ENCODE measurements around the gene MMP7. TPM values are rescaled to one million over a fixed set of nuclear protein-coding genes. Genes with fewer than 3 reads are reported as not detected.

MMP7 gene
- total RNA-seq, 1 experiment from 2014 or later, result 0.61 TPM

DNA sequence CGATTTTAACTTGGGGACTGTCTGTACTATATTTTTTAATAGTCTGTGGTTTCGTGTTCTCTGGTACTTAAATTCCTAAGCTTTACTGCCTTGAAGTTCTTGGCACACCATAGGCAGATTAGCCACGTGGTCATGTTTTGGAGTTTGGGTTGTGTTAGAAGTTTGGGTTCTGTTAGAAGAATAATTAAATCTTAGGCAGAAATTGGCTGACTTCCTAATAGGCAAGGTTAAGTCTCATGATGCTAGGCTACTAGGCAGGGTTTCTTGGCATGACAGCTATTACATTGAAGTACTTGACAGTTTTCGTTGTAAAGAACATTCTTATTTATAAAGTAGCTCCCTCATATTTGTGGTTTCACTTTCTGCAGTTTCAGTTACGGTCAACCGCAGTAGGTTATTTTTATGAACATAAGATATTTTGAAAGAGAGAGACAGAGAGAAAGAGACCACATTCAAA, 30.0 kb upstream of the MMP7 start:
- ChIA-PET RAD21 (ENCODE audit: low non-redundant PET in 1 of 2, low total read pairs in 2 of 2, uncharacterized antibody in 2 of 2, unreplicated experiment in 2 of 2) (no interaction called here), POLR2A (no interaction called here), CTCF (no interaction called here)
- no peaks in the 10 kb centered on the region for H3K27me3 ChIP-seq (ENCODE audit: insufficient read depth, low read length)
- H3K9ac ChIP-seq (ENCODE audit: low read length), result no peak overlapping the region
- TF ChIP-seq, protein P1, sequence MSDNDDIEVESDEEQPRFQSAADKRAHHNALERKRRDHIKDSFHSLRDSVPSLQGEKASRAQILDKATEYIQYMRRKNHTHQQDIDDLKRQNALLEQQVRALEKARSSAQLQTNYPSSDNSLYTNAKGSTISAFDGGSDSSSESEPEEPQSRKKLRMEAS (IDR thresholded peaks at IDR 0.05), result peak; percentile 25; the same call in 1 of the 2 replicates
- TF ChIP-seq, protein P2, sequence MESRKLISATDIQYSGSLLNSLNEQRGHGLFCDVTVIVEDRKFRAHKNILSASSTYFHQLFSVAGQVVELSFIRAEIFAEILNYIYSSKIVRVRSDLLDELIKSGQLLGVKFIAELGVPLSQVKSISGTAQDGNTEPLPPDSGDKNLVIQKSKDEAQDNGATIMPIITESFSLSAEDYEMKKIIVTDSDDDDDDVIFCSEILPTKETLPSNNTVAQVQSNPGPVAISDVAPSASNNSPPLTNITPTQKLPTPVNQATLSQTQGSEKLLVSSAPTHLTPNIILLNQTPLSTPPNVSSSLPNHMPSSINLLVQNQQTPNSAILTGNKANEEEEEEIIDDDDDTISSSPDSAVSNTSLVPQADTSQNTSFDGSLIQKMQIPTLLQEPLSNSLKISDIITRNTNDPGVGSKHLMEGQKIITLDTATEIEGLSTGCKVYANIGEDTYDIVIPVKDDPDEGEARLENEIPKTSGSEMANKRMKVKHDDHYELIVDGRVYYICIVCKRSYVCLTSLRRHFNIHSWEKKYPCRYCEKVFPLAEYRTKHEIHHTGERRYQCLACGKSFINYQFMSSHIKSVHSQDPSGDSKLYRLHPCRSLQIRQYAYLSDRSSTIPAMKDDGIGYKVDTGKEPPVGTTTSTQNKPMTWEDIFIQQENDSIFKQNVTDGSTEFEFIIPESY (IDR thresholded peaks at IDR 0.05; ENCODE audit: extremely low read depth, insufficient replicate concordance, low read length), result no peak
- DNase-seq (ENCODE audit: low read depth, low spot score) (no peak), ATAC-seq (no peak)
- no peak overlapping the region for H3K4me3 ChIP-seq (replicated peaks in 1 of 2; ENCODE audit: low read depth in 1 of 2, low read length in 2 of 2)
- BruUV-seq (replicated peaks), result no TSS peak
- intact Hi-C loops (cut with micrococcal nuclease), result no loop called here
- no peak overlapping the region for H3K27ac ChIP-seq (ENCODE audit: low read depth, low read length)
- peaks cover 0 to 6% of the 10 kb centered on the region in 2 experiments; a peak in 1 of 4 replicates for H3K36me3 ChIP-seq (ENCODE audit: control insufficient read depth in 1 of 2, insufficient read depth in 2 of 2, low read length in 2 of 2)
- peak overlapping the region; percentile 84 for H2AFZ ChIP-seq (ENCODE audit: low read depth, low read length, poor library complexity, severe bottlenecking)
- H3K4me1 ChIP-seq (ENCODE audit: control insufficient read depth in 1 of 2, insufficient read depth in 2 of 2, low read length in 2 of 2), result peaks cover 13 to 52% of the 10 kb centered on the region in 2 experiments
- H3K9me2 ChIP-seq (ENCODE audit: insufficient read depth), result no peaks in the 10 kb centered on the region
- H3K79me2 ChIP-seq (ENCODE audit: insufficient read depth, low read length), result no peaks in the 10 kb centered on the region
- H4K20me1 ChIP-seq (ENCODE audit: insufficient read depth), result no peaks in the 10 kb centered on the region
- H3K9me3 ChIP-seq (ENCODE audit: control insufficient read depth in 1 of 2, insufficient read depth in 1 of 2, low read depth in 1 of 2, low read length in 2 of 2), result no peaks in the 10 kb centered on the region
- H3K4me2 ChIP-seq (ENCODE audit: low read length), result peak overlapping the region; percentile 20

DNA sequence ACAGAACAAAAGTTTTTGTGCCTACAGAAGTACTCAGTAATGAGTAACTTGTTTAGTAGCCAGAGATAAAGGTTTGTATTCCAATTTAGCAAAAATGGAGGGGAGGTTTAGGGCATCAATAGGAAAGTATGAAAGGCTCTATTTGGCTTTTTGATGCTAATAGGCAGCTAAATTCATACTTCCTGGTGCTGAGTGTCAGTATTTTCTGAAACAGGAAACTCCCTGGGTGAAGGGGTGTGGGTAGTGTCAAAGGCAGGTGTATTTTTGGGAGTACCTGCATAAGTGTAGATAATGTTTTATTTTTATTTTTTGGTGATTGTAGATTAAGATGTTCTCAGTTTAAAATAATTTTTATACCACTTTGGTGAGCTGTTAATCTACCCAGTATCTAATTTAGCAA, 29.3 kb upstream of the MMP7 start:
- CTCF ChIA-PET, result interaction anchor here (0.7 kb wide), 1 partner anchor 17 kb away, joined by 3 read pairs; no protein-coding TSS in a partner anchor
- Histone ChIP-seq H3K9me3 (ENCODE audit: control insufficient read depth in 1 of 2, insufficient read depth in 1 of 2, low read depth in 1 of 2, low read length in 2 of 2) (no peaks in the 10 kb centered on the region), H3K4me2 (ENCODE audit: low read length) (no peak overlapping the region), H2AFZ (ENCODE audit: low read depth, low read length, poor library complexity, severe bottlenecking) (peak overlapping the region; percentile 84), H3K9me2 (ENCODE audit: insufficient read depth) (no peaks in the 10 kb centered on the region), H3K36me3 (ENCODE audit: control insufficient read depth in 1 of 2, insufficient read depth in 2 of 2, low read length in 2 of 2) (peaks cover 0 to 2% of the 10 kb centered on the region in 2 experiments; a peak in 1 of 4 replicates), H3K4me1 (ENCODE audit: control insufficient read depth in 1 of 2, insufficient read depth in 2 of 2, low read length in 2 of 2) (peaks cover 13 to 52% of the 10 kb centered on the region in 2 experiments), H3K9ac (ENCODE audit: low read length) (no peak overlapping the region), H3K27ac (ENCODE audit: low read depth, low read length) (no peak overlapping the region), H4K20me1 (ENCODE audit: insufficient read depth) (no peaks in the 10 kb centered on the region), H3K27me3 (ENCODE audit: insufficient read depth, low read length) (no peaks in the 10 kb centered on the region), H3K79me2 (ENCODE audit: insufficient read depth, low read length) (no peaks in the 10 kb centered on the region), H3K4me3 (replicated peaks in 1 of 2; ENCODE audit: low read depth in 1 of 2, low read length in 2 of 2) (no peak overlapping the region)
- POLR2A ChIA-PET, result no interaction called here
- BruUV-seq (replicated peaks), result no TSS peak
- RAD21 ChIA-PET (ENCODE audit: low non-redundant PET in 1 of 2, low total read pairs in 2 of 2, uncharacterized antibody in 2 of 2, unreplicated experiment in 2 of 2), result no interaction called here
- intact Hi-C loops (cut with micrococcal nuclease), result no loop called here
- no peak for DNase-seq (ENCODE audit: low read depth, low spot score)
- no peak for ATAC-seq
- TF ChIP-seq POLR2A (IDR thresholded peaks at IDR 0.05; ENCODE audit: borderline replicate concordance, extremely low read depth, insufficient read depth, insufficient read length) (no peak), ZNF274 (IDR thresholded peaks at IDR 0.05; ENCODE audit: low read depth, low read length) (no peak), POLR2AphosphoS5 (IDR thresholded peaks at IDR 0.05; ENCODE audit: low read depth, low read length) (no peak), EZH2phosphoT487 (IDR thresholded peaks at IDR 0.05; ENCODE audit: borderline replicate concordance) (no peak), SIN3A (IDR thresholded peaks at IDR 0.05; ENCODE audit: low read depth) (no peak), EZH2 (IDR thresholded peaks at IDR 0.05) (no peak), JUND (IDR thresholded peaks at IDR 0.05) (no peak), SP1 (IDR thresholded peaks at IDR 0.05; ENCODE audit: low read depth) (no peak), YY1 (IDR thresholded peaks at IDR 0.05; ENCODE audit: extremely low read depth, insufficient replicate concordance, low read depth, low read length) (no peak), ZFX (IDR thresholded peaks at IDR 0.05) (no peak), FOSL1 (IDR thresholded peaks at IDR 0.05; ENCODE audit: low read depth) (no peak)
- TF ChIP-seq, protein P1 (IDR thresholded peaks at IDR 0.05), result no peak
- TF ChIP-seq, protein P3, sequence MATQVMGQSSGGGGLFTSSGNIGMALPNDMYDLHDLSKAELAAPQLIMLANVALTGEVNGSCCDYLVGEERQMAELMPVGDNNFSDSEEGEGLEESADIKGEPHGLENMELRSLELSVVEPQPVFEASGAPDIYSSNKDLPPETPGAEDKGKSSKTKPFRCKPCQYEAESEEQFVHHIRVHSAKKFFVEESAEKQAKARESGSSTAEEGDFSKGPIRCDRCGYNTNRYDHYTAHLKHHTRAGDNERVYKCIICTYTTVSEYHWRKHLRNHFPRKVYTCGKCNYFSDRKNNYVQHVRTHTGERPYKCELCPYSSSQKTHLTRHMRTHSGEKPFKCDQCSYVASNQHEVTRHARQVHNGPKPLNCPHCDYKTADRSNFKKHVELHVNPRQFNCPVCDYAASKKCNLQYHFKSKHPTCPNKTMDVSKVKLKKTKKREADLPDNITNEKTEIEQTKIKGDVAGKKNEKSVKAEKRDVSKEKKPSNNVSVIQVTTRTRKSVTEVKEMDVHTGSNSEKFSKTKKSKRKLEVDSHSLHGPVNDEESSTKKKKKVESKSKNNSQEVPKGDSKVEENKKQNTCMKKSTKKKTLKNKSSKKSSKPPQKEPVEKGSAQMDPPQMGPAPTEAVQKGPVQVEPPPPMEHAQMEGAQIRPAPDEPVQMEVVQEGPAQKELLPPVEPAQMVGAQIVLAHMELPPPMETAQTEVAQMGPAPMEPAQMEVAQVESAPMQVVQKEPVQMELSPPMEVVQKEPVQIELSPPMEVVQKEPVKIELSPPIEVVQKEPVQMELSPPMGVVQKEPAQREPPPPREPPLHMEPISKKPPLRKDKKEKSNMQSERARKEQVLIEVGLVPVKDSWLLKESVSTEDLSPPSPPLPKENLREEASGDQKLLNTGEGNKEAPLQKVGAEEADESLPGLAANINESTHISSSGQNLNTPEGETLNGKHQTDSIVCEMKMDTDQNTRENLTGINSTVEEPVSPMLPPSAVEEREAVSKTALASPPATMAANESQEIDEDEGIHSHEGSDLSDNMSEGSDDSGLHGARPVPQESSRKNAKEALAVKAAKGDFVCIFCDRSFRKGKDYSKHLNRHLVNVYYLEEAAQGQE (IDR thresholded peaks at IDR 0.05; ENCODE audit: low read depth), result no peak
